Fibroblast of the aortic adventitia (primary cell): Measurements from ENCODE around the gene MON2. TPM values are rescaled to one million over a fixed set of nuclear protein-coding genes. Genes with fewer than 3 reads are reported as not detected.

Source experiments
- DNase-seq: peaks from one replicate; pipeline ENCODE4 v3.0.0-alpha.2; 2010; ENCODE audit warnings: low read depth
- H3K4me3 ChIP-seq: 2 replicates; pipeline ENCODE4 v1.5.1; 2011; ENCODE audit warnings: low read depth, mild to moderate bottlenecking, control low read depth, low read length, moderate library complexity
- CTCF ChIP-seq: IDR thresholded peaks from 2 replicates; pipeline ENCODE4 v1.5.1; 2011; ENCODE audit warnings: mild to moderate bottlenecking, low read length, control low read depth, inconsistent platforms; ENCODE audit not compliant: insufficient read depth
- total RNA-seq: library from RNA; depleted of rRNA; stranded (reverse); fragments of >200 nt; gene quantifications from 2 replicates; pipeline ENCODE4 v1.2.3, GENCODE V29; 2012; ENCODE audit warnings: low replicate concordance

MON2 gene
- total RNA-seq, 1 donor: 66.1 TPM

GRCh38 chr12:62604373-62604772 is 137.7 kb downstream of the MON2 start:
- peak overlapping the region; percentile 92 for H3K4me3 ChIP-seq
- TF ChIP-seq CTCF: no peak
- DNase-seq: no peak

- TF ChIP-seq CTCF: no peak
- H3K4me3 ChIP-seq: peak overlapping the region; percentile 92
- DNase-seq: peak; percentile 78
Observed at GRCh38 chr12:62604871-62605270, 138.2 kb downstream of the MON2 start.

- H3K4me3 ChIP-seq: peak overlapping the region; percentile 92
- no peak for DNase-seq
- no peak for TF ChIP-seq CTCF
Observed at GRCh38 chr12:62605981-62606380, 139.4 kb downstream of the MON2 start.

GRCh38 chr12:62606654-62607053 is 140.0 kb downstream of the MON2 start:
- peak; percentile 14 for DNase-seq

GRCh38 chr12:62613081-62613480 is 146.5 kb downstream of the MON2 start:
- no peak overlapping the region for H3K4me3 ChIP-seq
- TF ChIP-seq CTCF: no peak
- peak; percentile 5 for DNase-seq

More at GRCh38 chr12:62606654-62607053, 140.0 kb downstream of the MON2 start:
- H3K4me3 ChIP-seq: peak overlapping the region; percentile 20
- TF ChIP-seq CTCF: no peak

GRCh38 chr12:62618319-62618718 is 151.7 kb downstream of the MON2 start:
- no peak for DNase-seq
- TF ChIP-seq CTCF: no peak
- H3K4me3 ChIP-seq: no peak overlapping the region

- H3K4me3 ChIP-seq: no peak overlapping the region
- TF ChIP-seq CTCF: no peak
- no peak for DNase-seq
Observed at GRCh38 chr12:62618930-62619329, 152.3 kb downstream of the MON2 start.
